Hematopoietic multipotent progenitor cell treated with erythropoietin and hydrocortisone succinate and interleukin-3 and kit ligand, for 15 days (in vitro differentiated cells): ENCODE measurements around the gene IMPG1.
A peak's percentile ranks its signal among the peaks of the same experiment; 100 is the strongest.
"Not testable (repeated sequence)": the region's sequence is repeated elsewhere in the genome, so short reads cannot be mapped to it uniquely, and the experiment has no call there.

Source experiments
- DNase-seq: peaks from one replicate; pipeline ENCODE4 v3.0.0-alpha.2; 2015; ENCODE audit warnings: low spot score

The IMPG1 gene

DNA sequence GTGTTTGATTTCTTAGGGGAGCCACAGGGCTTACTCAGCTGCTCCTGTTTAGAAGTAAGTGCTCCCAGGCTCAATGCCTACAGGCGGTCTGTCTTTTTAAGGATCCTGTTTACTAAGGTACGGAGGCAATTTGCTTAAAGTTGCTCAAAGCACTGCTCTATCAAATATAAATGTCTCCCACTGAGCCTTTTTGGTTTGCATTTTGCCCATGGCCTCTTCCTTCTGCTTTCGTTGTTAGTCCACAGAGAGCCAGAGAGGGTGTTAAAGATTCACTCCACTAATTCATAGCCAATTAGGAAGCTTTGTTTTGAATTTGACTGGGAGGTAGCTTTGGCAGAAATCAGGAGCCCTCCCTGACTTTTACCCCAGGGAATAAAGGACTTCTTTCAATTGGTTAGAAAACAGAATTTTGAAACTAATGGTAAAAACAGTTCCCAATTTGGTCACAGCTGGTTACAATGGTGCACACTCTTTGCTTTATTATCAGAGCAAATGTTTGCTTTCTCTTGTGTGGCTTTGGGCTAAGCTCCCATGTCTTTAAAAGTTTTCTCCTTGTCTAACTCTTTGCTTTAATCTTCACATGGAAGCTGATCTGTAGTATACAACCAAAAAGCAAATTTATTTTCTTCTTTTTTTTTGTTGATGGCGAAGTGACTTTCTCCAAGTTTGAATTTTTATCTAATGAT lies 126.2 kb downstream of the IMPG1 start:
- DNase-seq: no peak

DNA sequence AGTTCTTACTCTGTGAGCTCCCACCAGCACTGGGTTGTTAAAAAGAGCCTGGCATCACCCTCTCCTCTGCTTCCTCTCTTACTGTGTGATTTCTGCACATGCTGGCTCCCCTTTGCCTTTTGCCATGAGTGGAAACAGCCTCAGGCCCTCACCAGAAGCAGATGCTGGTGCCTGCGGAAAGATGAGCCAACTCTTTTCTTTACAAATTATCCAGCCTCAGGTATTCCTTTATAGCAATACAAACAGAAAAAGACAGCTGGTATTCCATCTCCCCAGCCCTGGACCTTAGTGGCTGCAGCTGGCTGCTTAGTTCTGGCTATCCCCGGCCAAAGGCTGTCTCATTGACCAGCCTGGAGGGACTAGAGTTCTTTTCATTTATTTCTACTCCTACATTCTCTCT lies 129.1 kb downstream of the IMPG1 start:
- no peak for DNase-seq

DNA sequence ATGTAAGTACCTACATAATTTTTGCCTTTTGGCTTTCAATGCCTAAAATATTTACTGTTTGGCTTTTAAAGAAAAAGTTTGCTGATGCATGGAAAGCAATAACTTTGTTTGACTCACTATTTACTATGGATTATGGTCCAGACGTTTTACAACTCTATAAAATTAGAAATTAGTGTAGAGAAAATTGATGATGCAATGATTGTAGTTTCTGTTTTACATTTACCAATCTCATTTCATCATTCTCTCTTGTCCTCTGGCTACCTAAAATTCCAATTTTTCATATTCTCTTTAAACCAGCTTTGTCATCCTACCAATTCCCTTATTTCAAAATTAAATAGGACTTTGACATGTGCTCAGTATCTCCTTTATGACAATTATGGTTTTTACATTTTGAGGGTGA lies 131.0 kb downstream of the IMPG1 start:
- DNase-seq: no peak

DNA sequence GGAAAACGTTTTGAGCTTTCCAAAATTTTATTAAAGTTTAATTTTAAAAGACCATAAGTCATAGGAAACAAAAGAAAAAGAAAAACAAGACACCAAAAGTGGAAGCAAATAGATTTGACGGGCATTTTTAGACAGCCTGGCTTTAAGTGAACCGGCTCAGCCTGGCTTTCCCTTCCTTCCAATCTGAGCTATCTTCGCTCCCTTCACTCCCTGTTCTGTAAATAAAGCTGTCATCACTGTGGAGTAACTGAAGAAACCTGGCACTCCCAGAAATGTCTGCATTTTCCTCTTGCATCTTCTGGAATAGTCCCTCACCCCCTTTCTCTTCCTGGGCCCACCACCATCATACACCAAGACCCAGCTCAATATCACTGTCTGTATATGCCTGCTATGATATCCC lies 131.9 kb downstream of the IMPG1 start:
- no peak for DNase-seq

DNA sequence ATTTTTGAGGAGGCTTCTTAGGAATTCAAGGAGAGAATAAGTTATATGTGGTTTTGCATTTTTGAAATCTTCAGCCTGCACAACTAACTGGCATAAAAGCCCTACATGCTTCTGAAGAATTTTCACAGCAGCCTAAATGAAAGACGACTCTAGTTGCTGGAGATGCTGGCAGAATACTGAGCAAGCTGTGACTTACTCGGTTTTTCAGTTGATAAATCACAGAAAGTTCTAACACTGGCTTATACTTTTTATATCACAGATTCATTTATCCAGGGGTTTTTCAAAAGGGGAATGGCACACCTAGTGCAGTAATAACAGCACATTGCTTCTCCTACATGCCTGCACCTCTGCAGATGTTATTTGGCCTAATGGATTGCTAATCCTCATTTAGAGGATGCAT lies 134.6 kb downstream of the IMPG1 start:
- DNase-seq: no peak

DNA sequence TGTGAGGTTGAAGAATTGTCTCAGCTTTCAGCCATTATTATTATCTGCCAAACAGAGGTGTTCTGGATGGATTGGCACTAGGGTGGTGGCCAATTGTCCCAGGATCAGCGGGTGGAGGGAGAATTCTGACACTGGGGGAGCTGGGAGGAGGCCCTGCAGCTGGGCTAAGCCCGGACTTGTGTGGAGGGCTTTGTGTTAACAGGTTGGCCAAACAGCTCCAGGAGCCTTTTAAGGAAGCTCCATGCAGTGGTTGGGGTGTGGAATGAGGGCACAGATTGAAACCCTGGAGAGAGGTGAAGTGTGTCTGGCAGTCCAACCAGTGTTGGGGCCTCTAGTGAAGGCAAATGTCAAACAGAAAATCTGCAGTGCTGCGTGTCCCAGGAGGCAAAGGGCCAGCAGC lies 135.8 kb downstream of the IMPG1 start:
- no peak for DNase-seq

DNA sequence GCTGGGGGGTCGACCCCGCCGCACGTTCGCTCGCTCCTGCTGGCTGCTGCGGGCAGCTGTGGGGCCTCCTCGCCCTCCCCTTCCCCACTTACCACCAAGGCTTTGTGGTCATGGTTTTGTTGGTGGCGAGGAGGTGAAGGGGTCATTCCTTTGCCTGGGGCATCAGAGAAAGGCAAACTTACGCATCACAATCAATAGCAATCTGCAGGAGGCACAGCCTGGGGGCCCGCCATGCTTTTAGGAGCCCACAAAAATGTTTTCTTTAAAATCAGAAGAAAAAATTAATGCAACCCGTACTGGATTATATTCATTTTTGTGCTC lies 137.0 kb downstream of the IMPG1 start:
- DNase-seq: no peak

DNA sequence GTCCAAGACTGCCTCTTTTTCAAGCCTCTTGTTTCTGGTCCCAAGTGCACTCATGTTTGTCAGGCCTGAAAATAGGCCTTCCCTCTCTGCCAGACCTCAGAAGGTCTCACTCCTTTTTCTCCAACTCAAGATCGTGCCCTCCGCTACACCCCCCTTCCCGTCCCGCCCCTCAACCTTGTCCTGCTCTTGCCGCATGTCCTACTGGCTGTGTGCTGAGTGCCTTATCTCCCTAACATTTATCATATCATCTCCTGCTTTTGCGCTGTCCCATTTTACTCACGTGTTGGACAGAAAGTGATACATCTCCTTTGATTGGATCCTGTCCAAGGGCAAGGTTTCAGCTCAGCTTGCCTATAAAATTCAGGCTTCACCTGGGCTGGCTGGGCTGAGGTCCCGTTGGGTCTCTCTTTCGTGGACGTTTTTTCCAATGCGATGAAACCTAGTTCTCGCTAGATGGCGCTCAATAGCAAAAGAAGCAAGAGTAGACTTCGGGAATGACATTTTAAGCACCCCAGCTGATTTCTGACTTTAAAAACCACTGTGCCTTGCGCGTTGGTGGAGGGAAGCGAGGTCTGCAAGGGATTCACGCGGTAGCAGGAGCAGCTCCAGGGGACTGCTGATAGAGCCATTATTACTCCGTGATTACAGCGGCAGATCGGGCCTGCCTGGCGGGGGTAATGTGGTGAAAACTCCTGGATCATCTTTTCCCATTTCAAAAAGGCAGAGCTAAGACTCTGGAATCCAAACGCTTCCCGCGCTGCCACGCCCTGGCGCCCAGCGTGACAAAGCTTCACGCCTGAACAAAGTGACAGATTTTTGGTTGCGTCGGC lies 137.6 kb downstream of the IMPG1 start:
- DNase-seq: peak; percentile 24

DNA sequence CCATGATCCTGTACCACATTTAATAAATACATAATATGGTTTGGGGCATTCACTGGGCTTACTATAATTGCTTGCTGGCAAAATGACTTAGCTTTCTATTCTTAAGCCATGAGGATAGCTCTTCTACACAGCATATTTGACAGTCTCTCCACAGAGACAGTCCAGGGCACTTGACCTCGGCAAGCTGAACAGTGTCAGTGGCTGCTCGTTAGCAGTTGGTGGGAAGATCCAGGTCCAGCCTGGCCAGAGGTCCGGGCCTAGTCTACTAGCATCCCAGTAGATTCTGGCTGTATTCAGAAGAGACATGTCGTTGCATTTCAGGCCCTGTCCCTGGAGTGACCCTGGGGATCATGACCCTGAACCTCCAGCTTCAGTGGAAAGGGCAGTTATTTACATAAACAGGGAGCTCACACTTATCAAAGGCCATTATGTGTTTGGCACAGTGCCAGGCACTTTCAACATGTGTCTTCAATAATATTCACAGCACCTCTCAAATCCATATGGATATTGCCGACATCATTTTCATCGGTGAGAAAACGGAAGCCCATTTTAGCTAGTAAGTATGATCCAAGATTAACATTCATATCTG lies 139.0 kb downstream of the IMPG1 start:
- DNase-seq: no peak

DNA sequence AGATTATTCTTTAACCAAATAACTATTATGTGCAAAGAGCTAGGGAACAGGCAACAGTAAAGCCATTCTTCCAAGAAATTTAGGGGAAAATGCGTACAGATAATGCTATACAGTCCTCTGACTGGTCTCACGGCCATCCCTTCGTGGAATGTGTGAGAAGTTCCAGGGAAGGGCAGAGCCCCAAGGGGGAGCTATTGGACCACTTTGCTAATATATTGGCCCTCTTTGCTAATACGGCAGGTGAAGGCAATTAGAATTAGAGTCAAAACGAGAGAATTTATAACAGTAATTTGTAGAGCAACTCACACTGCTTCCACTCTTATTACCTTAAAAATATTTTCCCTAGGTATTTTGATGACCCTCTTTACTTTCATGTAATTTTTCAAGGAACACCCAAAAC lies 140.4 kb downstream of the IMPG1 start:
- no peak for DNase-seq

DNA sequence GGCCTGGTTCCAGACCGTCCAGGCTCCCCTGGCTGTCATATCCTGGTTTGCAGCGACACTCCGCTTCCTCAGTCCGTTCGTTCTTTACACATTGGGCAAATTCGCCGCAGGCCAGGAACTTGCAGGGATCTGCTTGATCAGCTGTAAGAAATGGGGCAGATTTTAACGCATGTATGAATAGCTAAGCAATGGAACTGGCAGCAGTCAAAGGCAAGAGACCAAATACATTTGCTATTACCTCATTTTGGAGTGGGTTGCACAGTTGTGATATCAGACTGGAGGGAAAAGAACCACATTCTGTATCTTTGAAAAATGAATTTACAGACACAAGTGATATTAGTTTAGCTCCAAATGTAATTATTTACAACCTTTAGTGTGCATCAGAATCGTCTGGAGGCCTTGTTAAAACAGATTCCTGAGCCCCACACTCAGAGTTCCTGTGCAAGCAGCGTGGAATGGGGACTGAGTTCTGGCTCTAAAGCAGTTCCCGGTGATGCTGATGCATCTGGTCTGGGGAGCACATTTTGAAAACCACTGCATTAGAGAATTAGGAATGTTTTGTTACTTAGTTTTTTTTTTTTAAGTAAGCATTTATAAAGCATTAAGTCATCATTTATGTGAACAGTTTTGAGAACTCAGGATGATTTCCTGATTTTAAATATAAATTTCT lies 141.3 kb downstream of the IMPG1 start:
- no peak for DNase-seq

DNA sequence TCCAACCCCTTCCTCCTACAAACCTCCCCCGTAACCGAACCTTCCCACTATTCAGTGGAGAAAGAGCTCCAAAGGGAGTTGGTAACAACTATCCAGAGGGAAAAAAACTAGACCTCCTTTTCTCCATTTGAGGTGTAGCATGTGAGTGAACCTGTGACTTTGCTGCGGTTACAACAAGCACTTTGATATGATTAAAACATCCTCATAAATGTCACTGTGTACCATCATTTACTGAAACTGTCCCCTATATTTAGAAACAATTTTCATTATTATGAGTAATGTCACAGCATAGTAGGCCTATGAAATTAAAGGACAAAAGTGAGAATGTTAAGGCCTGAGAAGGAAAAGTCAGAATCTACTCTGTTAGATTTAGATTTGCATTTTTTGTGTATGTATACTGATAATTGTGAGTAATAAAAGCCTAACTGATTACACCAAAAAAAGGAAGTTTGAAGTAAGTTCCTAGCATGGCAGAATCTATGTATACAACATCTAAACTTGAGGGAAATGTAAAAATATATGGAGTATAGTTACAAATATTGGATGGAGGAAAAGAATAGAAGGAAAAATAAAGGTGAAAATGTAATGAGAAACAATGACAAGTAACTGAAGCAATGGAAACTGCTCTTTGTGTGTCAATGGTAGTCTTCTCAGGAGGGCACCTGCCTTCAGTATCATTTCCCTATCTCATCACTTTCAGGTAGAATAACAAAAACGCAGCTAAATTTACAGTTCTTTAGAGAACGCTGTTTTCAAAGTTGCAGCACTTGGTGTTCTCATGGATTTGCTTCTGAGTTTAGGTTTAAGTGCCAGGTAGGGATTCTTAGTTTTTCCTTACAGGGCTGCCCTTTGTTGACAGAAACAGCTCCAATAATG lies 145.9 kb downstream of the IMPG1 start:
- no peak for DNase-seq

DNA sequence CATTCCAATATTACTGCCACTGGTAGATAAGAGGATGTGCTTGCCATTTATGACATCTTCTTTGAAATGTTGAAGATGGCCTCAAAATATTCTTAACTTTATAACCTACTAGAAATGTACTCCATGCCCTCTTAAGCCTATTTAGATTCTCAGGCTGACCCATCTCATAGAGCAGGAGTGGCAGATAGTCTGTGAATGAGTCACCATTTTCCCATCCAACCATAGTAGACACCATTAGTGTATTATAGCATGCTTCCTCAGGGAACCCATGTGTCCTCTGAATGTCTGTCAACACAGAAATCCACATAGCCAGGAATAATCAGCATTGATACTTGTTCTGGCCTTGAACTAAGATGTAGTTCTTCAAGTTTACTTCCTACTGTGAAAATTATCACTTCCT lies 150.2 kb downstream of the IMPG1 start:
- DNase-seq: no peak

DNA sequence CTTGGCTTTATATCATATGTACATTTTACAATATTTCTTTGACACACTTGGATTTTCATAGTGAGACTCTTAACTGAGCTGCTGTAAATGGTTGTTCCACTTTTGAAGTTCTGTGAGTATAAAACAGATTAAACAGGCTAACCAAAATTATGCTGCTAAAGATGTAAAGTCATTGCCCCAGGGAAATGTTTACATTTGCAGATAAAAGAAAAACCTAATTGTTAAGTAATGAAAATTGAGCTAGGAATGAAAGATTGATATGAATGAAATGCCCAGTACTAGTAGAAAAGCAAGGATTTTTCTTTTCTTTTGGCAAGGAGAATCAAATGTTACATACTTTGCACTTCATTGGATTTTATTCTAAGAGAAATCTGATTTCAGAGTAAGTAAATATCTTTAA lies 159.4 kb downstream of the IMPG1 start:
- DNase-seq: no peak

DNA sequence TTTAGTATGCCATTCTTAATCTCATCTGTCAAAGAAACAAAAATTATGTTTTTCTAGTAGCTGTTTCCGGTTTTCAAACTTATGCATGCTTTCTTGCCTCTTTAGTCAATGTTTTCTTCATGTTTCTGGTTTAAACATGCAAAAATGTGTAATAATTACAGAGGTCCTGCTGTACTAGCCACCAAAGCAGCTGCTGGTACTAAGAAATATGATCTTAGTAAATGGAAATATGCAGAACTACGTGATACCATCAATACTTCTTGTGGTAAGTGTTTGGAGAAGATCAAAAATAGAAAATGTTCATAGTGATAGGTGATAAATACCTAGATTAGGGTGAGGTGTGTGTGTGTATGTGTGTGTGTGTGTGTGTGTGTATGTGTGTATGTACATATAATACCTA lies 165.0 kb downstream of the IMPG1 start:
- no peak for DNase-seq

DNA sequence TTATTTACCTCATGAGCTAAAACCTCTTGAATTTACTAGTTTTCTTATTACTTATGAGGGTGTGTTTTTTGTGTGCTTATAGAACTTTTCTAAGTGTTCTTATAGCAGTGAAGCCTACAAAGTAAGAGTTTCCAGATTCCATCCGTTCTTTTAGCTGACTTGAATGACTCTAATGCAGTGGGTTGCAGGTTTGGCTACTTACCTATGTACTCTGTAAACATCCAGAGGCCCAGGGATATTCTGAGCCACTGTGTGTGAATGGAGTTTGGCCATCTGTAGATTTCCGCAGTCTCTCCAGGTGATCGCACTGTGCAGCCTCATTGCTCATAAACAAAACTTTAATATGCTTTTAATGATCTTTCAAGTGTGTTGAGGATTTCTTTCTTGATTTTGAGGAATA lies 165.6 kb downstream of the IMPG1 start:
- DNase-seq: no peak

DNA sequence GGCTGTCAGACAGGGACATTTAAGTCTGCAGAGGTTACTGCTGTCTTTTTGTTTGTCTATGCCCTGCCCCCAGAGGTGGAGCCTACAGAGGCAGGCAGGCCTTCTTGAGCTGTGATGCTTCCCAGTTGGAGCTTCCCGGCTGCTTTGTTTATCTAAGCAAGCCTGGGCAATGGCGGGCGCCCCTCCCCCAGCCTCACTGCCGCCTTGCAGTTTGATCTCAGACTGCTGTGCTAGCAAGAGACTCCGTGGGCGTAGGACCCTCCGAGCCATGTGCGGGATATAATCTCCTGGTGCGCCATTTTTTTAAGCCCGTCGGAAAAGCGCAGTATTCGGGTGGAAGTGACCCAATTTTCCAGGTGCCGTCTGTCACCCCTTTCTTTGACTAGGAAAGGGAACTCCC lies 167.3 kb downstream of the IMPG1 start:
- not testable (repeated sequence) for DNase-seq

DNA sequence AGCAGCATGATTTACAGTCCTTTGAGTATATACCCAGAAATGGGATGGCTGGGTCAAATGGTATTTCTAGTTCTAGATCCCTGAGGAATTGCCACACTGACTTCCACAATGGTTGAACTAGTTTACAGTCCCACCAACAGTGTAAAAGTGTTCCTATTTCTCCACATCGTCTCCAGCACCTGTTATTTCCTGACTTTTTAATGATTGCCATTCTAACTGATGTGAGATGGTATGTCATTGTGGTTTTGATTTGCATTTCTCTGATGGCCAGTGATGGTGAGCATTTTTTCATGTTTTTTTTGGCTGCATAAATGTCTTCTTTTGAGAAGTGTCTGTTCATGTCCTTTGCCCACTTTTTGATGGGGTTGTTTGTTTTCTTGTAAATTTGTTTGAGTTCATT lies 172.2 kb downstream of the IMPG1 start:
- not testable (repeated sequence) for DNase-seq

DNA sequence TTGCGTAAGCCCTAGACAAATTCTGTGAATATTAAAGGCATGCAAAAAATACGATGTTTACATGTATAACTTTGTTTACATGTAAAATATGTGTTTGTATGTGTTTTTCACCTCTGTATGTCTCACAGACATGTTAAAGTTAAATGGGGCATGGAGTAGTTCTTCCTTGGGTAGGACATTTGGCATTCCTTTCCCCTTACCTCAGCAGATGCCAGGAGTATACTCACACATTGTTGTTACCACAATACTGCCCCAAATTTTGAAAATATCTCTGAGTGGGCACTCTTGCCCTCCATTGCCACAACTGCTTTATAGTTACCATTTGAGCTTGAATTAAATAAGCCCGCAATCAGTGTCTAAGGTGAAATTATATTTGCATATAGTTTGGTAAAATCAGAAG lies 175.9 kb downstream of the IMPG1 start:
- no peak for DNase-seq

DNA sequence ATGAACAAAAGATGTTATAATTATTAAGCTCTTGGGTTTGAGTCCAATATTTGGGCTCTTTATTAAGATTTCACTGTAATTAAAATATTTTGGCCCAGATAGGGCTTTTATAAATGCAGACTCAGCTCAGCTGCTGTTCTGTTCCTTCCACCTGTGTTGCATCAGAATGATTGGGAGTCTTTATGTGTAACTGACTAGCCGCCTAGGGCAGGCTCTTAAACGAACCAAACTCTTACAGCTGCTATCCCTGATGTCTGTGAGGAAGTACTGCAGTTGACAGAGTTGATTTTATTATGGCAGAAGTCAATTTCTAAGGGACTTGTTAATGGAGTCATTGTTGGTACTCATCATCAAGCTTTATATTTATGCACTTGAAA lies 178.7 kb downstream of the IMPG1 start:
- no peak for DNase-seq

DNA sequence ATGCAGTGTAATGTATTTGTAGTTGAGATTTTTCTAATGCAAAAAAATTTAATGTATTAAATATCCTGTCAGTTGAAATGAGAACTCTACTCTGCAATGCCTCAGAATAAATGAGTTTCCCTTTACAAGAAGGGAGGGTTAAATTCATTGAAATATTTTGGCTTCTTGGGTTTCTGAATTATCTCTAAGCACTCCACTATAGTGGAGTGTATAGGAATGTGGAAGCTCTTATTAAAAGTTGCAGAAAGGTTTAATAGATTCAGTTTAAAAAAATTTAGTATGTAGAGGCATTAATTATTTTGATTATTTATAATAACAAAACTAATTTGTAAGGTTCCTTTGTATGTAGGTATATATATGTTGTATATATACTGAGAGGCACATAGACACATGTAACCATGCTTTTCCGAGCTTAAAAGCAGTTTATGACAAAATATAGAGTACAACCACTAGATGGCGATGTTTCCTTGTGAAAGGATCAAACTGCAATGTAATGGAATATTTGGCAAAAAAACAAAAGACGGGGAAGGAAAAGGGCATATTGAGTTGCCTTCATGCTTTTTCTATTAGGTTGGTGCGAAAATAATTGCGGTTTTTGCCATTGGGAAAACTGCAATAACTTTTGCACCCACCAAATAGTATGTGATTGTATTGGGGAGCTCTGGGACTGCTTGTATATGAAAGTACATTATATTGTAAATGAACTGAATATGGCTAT lies 179.2 kb downstream of the IMPG1 start:
- peak; percentile 55 for DNase-seq
